OCI-LY3 (cell line): Measurements from ENCODE around the gene VAV1.

Source experiments
- H2AFZ ChIP-seq: fragments of 200-600, 300-600 bp; shearing (Covaris generic); 2 replicates; pipeline ENCODE4 v1.6.0; 2014; ENCODE audit warnings: antibody characterized with exemption, low read depth, low read length
- H3K27ac ChIP-seq: fragments of 200-600, 300-600 bp; sonication (generic); 2 replicates; pipeline ENCODE4 v1.5.1; 2014; ENCODE audit warnings: mild to moderate bottlenecking, low read length, moderate library complexity, mixed read lengths
- H3K27me3 ChIP-seq: fragments of 200-600, 300-600 bp; sonication (generic); 2 replicates; pipeline ENCODE4 v1.6.1; 2014; ENCODE audit warnings: low read depth, low read length, mixed read lengths
- H3K36me3 ChIP-seq: fragments of 200-600, 300-600 bp; sonication (generic); replicated peaks from 2 replicates; pipeline ENCODE3; 2014; ENCODE audit warnings: low read depth, low read length, mixed read lengths
- H3K4me1 ChIP-seq: fragments of 300-600, 200-600 bp; sonication (generic); 2 replicates; pipeline ENCODE4 v1.6.1; 2014; ENCODE audit warnings: low read length, mixed read lengths
- H3K4me2 ChIP-seq: fragments of 200-600, 300-600 bp; sonication (generic); 2 replicates; pipeline ENCODE4 v1.6.1; 2014; ENCODE audit warnings: low read length, mixed read lengths
- H3K4me3 ChIP-seq: fragments of 300-600, 200-600 bp; sonication (generic); 2 replicates; pipeline ENCODE4 v1.5.1; 2014; ENCODE audit warnings: antibody characterized with exemption, mild to moderate bottlenecking, low read length, moderate library complexity
- H3K79me2 ChIP-seq: fragments of 300-600, 200-600 bp; shearing (Covaris generic); 2 replicates; pipeline ENCODE4 v1.6.1; 2014; ENCODE audit warnings: mild to moderate bottlenecking, low read length, mixed read lengths
- H3K9ac ChIP-seq: fragments of 300-600, 200-600 bp; shearing (Covaris generic); 2 replicates; pipeline ENCODE4 v1.6.0; 2014; ENCODE audit warnings: mild to moderate bottlenecking, low read length, moderate library complexity
- H3K9me3 ChIP-seq: fragments of 200-600, 300-600 bp; shearing (Covaris generic); 2 replicates; pipeline ENCODE4 v1.6.1; 2014; ENCODE audit warnings: low read length, mixed read lengths; ENCODE audit not compliant: insufficient read depth
- H4K20me1 ChIP-seq: fragments of 200-600, 300-600 bp; sonication (generic); 2 replicates; pipeline ENCODE4 v1.6.1; 2016; ENCODE audit warnings: low read length, mixed read lengths; ENCODE audit not compliant: insufficient read depth
- CTCF ChIP-seq: fragments of 200-600, 300-600 bp; sonication (generic); IDR thresholded peaks from 2 replicates; pipeline ENCODE4 v1.5.1; 2014; ENCODE audit warnings: antibody characterized with exemption, low read length, low read depth
- EZH2phosphoT487 ChIP-seq: fragments of 200-600 bp; shearing (Covaris generic); IDR thresholded peaks from 2 replicates; pipeline ENCODE4 v1.6.1; 2018; ENCODE audit warnings: antibody characterized with exemption, mixed run types, low read depth

Gene VAV1

GRCh38 chr19:6730153-6730804 is 42.2 kb upstream of the VAV1 start:
- TF ChIP-seq CTCF: no peak
- no peak for TF ChIP-seq EZH2phosphoT487
- Histone ChIP-seq H3K27ac (no peak overlapping the region), H3K4me2 (no peak overlapping the region)

GRCh38 chr19:6730941-6731670 is 41.4 kb upstream of the VAV1 start:
- H3K27ac ChIP-seq: no peak overlapping the region
- peaks cover 5% of the 10 kb centered on the region for H3K36me3 ChIP-seq
- no peak overlapping the region for H3K4me3 ChIP-seq

More at GRCh38 chr19:6730153-6730804, 42.2 kb upstream of the VAV1 start:
- Histone ChIP-seq H3K9me3 (no peaks in the 10 kb centered on the region), H3K4me3 (no peak overlapping the region), H3K27me3 (no peaks in the 10 kb centered on the region), H2AFZ (no peak overlapping the region), H3K36me3 (peaks cover 5% of the 10 kb centered on the region), H3K4me1 (peaks cover 14% of the 10 kb centered on the region), H3K9ac (no peak overlapping the region), H4K20me1 (no peaks in the 10 kb centered on the region), H3K79me2 (no peaks in the 10 kb centered on the region)

GRCh38 chr19:6731822-6732221 is 40.7 kb upstream of the VAV1 start:
- Histone ChIP-seq H3K79me2 (peaks cover 15% of the 10 kb centered on the region), H3K36me3 (peaks cover 5% of the 10 kb centered on the region), H3K4me2 (no peak overlapping the region), H3K4me3 (no peak overlapping the region), H3K9ac (no peak overlapping the region), H4K20me1 (no peaks in the 10 kb centered on the region), H2AFZ (no peak overlapping the region), H3K27ac (no peak overlapping the region), H3K27me3 (no peaks in the 10 kb centered on the region), H3K9me3 (no peaks in the 10 kb centered on the region), H3K4me1 (peaks cover 19% of the 10 kb centered on the region)
- TF ChIP-seq EZH2phosphoT487: no peak
- TF ChIP-seq CTCF: no peak

More at GRCh38 chr19:6730941-6731670, 41.4 kb upstream of the VAV1 start:
- H3K79me2 ChIP-seq: peaks cover 8% of the 10 kb centered on the region
- no peak overlapping the region for H2AFZ ChIP-seq
- H3K27me3 ChIP-seq: no peaks in the 10 kb centered on the region
- no peaks in the 10 kb centered on the region for H3K9me3 ChIP-seq
- no peak for TF ChIP-seq CTCF
- TF ChIP-seq EZH2phosphoT487: no peak
- H3K9ac ChIP-seq: no peak overlapping the region
- no peak overlapping the region for H3K4me2 ChIP-seq
- no peaks in the 10 kb centered on the region for H4K20me1 ChIP-seq
- peaks cover 19% of the 10 kb centered on the region for H3K4me1 ChIP-seq

- no peak overlapping the region for H3K4me3 ChIP-seq
- H4K20me1 ChIP-seq: no peaks in the 10 kb centered on the region
- H3K36me3 ChIP-seq: peaks cover 5% of the 10 kb centered on the region
- no peaks in the 10 kb centered on the region for H3K27me3 ChIP-seq
- H3K79me2 ChIP-seq: peaks cover 16% of the 10 kb centered on the region
- TF ChIP-seq CTCF (no peak), EZH2phosphoT487 (no peak)
- H3K4me1 ChIP-seq: peaks cover 18% of the 10 kb centered on the region
- no peak overlapping the region for H3K27ac ChIP-seq
- no peak overlapping the region for H2AFZ ChIP-seq
- no peaks in the 10 kb centered on the region for H3K9me3 ChIP-seq
- H3K9ac ChIP-seq: no peak overlapping the region
- H3K4me2 ChIP-seq: no peak overlapping the region
Observed at GRCh38 chr19:6732803-6733337, 39.6 kb upstream of the VAV1 start.
